AG04450 (cell line): ENCODE measurements around the gene DYNLRB1. TPM values are rescaled to one million over a fixed set of nuclear protein-coding genes. Genes with fewer than 3 reads are reported as not detected.
"Not testable (repeated sequence)": the region's sequence is repeated elsewhere in the genome, so short reads cannot be mapped to it uniquely, and the experiment has no call there.

ENCODE experiments used
- CTCF ChIA-PET: fragments of 300-600, 350-600 bp; formaldehyde crosslinking; extraction: SDS; loops from one replicate; lab custom pipeline; 2022; ENCODE audit warnings: antibody characterized with exemption, inconsistent platforms; lab: Charles Lee
- POLR2A ChIA-PET: fragments of 350-600 bp; formaldehyde crosslinking; extraction: SDS; loops from one replicate; lab custom pipeline; 2021; ENCODE audit warnings: antibody characterized with exemption, inconsistent platforms; lab: Yijun Ruan, JAX
- DNase-seq: peaks from one replicate; pipeline ENCODE4 v3.0.0-alpha.2; 2011; ENCODE audit warnings: low read depth, low spot score
- H3K27ac ChIP-seq: one replicate; pipeline ENCODE4 v1.5.1; 2012; ENCODE audit warnings: low read depth, low read length, control low read depth
- H3K27me3 ChIP-seq: one replicate; pipeline ENCODE4 v1.6.0; 2012; ENCODE audit warnings: low read length; ENCODE audit not compliant: control insufficient read depth, insufficient read depth
- H3K4me3 ChIP-seq: 2 replicates; pipeline ENCODE4 v1.5.1; 2011; ENCODE audit warnings: mild to moderate bottlenecking, low read depth, low read length, control low read depth
- H3K9me3 ChIP-seq: 2 replicates; pipeline ENCODE4 v1.5.1; 2012; ENCODE audit warnings: low read length; ENCODE audit not compliant: control insufficient read depth, insufficient read depth
- CTCF ChIP-seq: IDR thresholded peaks from 2 replicates; pipeline ENCODE4 v1.5.1; 2011; ENCODE audit warnings: low read depth, low read length, control low read depth, inconsistent platforms
- polyA plus RNA-seq: library from polyadenylated mRNA; depleted of rRNA; stranded (reverse); fragments of >200 nt; gene quantifications from 2 replicates; pipeline ENCODE4 v1.2.3, GENCODE V29; 2011

The DYNLRB1 gene
- polyA plus RNA-seq, 1 experiment, result 256 TPM

DNA sequence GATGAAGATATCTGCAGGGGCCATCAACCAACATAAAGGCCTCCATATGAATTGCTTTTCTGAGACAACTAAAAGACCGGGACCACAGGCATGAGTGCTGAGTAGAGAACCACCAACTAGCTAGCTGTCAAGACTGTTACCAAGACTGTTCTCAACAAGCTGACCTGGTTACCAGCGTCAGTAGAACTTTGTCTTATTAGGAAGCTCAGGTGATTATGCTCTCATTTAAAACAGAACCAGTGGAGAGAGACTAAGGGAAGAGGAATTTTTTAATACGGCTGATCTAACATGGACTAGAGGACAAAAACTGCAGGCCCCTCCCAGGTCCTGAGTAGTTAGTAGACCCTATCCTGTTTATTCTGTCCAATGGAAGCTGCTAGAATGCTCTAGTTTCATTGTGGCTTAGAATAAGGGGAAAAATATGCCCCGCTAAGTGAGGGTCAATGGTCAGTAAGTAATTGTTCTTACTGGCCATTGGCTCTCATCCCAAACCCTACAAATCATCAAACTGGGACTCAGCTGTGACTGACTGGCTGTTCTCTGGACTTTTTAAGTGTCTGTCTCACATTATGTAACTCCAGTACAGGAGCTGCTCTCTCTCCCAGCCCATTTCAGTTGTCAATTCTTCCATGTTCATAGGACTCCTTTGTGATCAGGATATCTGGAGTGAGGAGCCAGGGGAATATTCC is 3.8 kb upstream of the DYNLRB1 start:
- CTCF ChIA-PET, result interaction anchor here (1.4 kb wide), 1 partner anchor 200 kb away, joined by 3 read pairs; no protein-coding TSS in a partner anchor
- H3K27ac ChIP-seq, result peak overlapping the region; percentile 4

DNA sequence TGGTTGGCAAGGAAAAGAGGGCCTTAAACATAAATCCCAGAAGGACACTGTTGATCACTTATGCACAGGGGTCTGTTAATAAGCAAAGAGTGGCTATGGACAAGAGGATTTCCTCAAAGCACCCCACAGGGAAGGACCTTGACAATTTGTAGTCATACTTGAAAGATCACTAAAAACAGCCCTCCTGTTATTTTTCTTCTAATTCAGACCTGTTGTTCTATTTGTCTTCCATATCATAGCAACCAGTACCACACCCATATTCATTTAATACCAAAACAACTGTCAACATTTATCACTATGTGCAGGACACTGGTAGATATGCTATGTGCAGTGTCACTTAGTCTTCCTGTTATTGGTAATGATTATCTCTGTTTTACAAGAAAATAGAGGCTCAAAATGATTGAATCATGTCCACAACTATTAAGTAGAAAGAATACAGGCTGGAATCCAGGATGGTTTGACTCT is 3.2 kb upstream of the DYNLRB1 start:
- CTCF ChIA-PET, result interaction anchor here (0.6 to 1.4 kb wide), 2 partner anchors 132 to 200 kb away, joined by 3 to 5 read pairs; no protein-coding TSS in a partner anchor
- peak overlapping the region; percentile 3 for H3K27ac ChIP-seq

More for the DNA sequence above, 3.8 kb upstream of the DYNLRB1 start:
- no peaks in the 10 kb centered on the region for H3K27me3 ChIP-seq
- DNase-seq, result no peak
- H3K4me3 ChIP-seq, result no peak overlapping the region
- POLR2A ChIA-PET, result no interaction called here
- TF ChIP-seq CTCF, result no peak
- H3K9me3 ChIP-seq, result no peaks in the 10 kb centered on the region; the same call in 1 of the 2 replicates

GRCh38 chr20:34514034-34514433 is 2.2 kb upstream of the DYNLRB1 start:
- POLR2A ChIA-PET, result interaction anchor here (0.6 kb wide), 1 partner anchor 196 kb away, joined by 4 read pairs; no protein-coding TSS in a partner anchor
- CTCF ChIA-PET, DNase-seq, H3K9me3 ChIP-seq, H3K27me3 ChIP-seq, H3K27ac ChIP-seq, H3K4me3 ChIP-seq: not testable (repeated sequence)

More for the DNA sequence above, 3.2 kb upstream of the DYNLRB1 start:
- H3K4me3 ChIP-seq, result no peak overlapping the region
- POLR2A ChIA-PET, result no interaction called here
- no peak for DNase-seq
- H3K9me3 ChIP-seq, result no peaks in the 10 kb centered on the region; the same call in 1 of the 2 replicates
- no peak for TF ChIP-seq CTCF
- H3K27me3 ChIP-seq, result no peaks in the 10 kb centered on the region

DNA sequence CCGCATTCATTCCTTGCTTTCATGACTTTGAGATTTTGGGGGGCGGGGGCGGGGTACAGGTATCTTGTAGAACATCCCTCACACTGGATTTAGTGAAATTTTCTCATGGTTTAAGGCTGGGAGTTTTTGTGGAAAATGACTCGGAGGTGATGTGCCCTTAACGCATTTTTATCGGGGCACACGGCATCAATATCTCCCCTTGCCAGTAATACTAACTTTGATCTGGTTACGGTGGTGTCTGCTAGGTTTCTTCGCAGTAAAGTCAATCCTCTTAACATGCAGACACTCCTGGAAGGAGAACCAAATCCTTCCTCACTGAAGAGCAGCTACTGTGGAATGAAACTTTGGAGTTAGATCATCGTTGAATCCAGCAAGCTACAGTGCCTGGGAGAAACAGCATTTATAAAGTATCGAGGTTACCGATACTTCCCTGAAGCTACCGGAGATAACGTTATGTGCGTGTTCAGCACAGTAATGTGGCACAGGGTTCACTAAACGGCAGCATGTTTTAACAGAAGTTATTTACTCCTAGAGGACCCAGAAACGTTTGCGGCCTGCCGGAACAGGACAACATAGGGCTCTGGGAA is 1.2 kb upstream of the DYNLRB1 start:
- Histone ChIP-seq H3K27ac (peak overlapping the region; percentile 92), H3K4me3 (peak overlapping the region; percentile 82), H3K9me3 (no peaks in the 10 kb centered on the region; the same call in 1 of the 2 replicates), H3K27me3 (no peaks in the 10 kb centered on the region)
- ChIA-PET POLR2A (interaction anchor here (1.2 to 2.4 kb wide), 2 partner anchors 10 to 16 kb away, joined by 5 to 18 read pairs; no protein-coding TSS in a partner anchor), CTCF (interaction anchor here (3.9 kb wide), 1 partner anchor 202 kb away, joined by 38 read pairs; no protein-coding TSS in a partner anchor)
- DNase-seq, result no peak
- TF ChIP-seq CTCF, result no peak

DNA sequence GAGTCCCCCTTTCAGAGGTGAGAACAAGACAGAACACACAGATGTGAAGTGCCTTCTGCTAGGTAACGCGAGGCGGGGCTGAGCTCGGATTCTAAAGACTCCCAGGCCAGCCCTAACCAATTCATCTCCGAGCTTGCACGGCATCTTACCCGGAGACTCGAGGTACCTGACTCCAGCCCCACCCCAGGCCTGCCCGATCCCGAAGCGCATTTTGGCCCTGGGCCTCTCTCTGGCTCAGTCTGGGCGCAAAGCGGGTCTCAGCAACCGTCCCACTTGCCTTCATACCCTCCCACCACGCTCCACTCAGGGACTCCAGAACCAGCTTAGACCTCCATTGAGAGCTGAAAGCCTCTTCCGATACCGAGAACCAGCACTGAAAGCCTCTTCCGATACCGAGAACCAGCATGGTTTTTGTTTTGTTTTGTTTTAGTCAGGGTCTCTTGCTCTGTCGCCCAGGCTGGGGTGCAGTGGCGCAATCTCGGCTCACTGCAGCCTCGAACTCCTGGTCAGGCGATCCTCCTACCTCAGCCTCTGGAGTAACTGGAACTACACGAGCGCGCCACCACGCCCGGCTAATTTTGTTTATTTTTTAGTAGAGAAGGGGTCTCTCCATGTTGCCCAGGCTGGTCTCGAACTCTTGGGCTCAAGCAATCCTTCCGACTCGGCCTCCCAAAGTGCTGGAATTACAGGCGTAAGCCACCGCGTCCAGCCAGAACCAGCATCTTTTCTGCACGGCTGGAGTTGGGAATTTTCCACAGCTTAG is 557 bp upstream of the DYNLRB1 start:
- no peak for TF ChIP-seq CTCF
- Histone ChIP-seq H3K9me3 (no peaks in the 10 kb centered on the region; the same call in 1 of the 2 replicates), H3K4me3 (peak overlapping the region; percentile 82), H3K27me3 (no peaks in the 10 kb centered on the region), H3K27ac (peak overlapping the region; percentile 92)
- CTCF ChIA-PET, result interaction anchor here (1.6 to 3.9 kb wide), 2 partner anchors 203 to 254 kb away, joined by 4 to 38 read pairs; no protein-coding TSS in a partner anchor
- POLR2A ChIA-PET, result interaction anchor here (0.8 to 2.4 kb wide), 5 partner anchors 10 to 203 kb away, joined by 3 to 18 read pairs (median 5); partner anchors contain the start of gene ITCH
- DNase-seq, result no peak
